Measurements from ENCODE around the gene FOXR2. TPM values are rescaled to one million over a fixed set of nuclear protein-coding genes. Genes with fewer than 3 reads are reported as not detected.

The FOXR2 gene
- polyA plus RNA-seq, 1 donor, result 0.22 TPM

- Histone ChIP-seq H3K9me3 (ENCODE audit: control insufficient read depth, low read depth, low read length) (no peaks in the 10 kb centered on the region), H3K4me3 (ENCODE audit: low read length) (no peak overlapping the region), H3K27ac (ENCODE audit: low read length) (no peak overlapping the region), H3K36me3 (ENCODE audit: control insufficient read depth, insufficient read depth, low read length) (no peaks in the 10 kb centered on the region), H3K27me3 (ENCODE audit: control insufficient read depth, insufficient read depth, low read length) (no peaks in the 10 kb centered on the region), H3K4me1 (ENCODE audit: control insufficient read depth, insufficient read depth, low read length) (no peaks in the 10 kb centered on the region)
- DNase-seq, result no peak
- no CpG with 5 or more reads among the region's 5 CpGs for WGBS (ENCODE audit: insufficient coverage, low lambda C conversion rate)
These were observed 25.2 kb downstream of the FOXR2 start for GRCh38 chrX:55648434-55648833.

GRCh38 chrX:55659931-55660330 is 36.7 kb downstream of the FOXR2 start:
- DNase-seq, result no peak
- Histone ChIP-seq H3K4me3 (ENCODE audit: low read length) (no peak overlapping the region), H3K36me3 (ENCODE audit: control insufficient read depth, insufficient read depth, low read length) (no peaks in the 10 kb centered on the region), H3K27me3 (ENCODE audit: control insufficient read depth, insufficient read depth, low read length) (no peaks in the 10 kb centered on the region), H3K27ac (ENCODE audit: low read length) (no peak overlapping the region), H3K9me3 (ENCODE audit: control insufficient read depth, low read depth, low read length) (no peaks in the 10 kb centered on the region), H3K4me1 (ENCODE audit: control insufficient read depth, insufficient read depth, low read length) (no peaks in the 10 kb centered on the region)
- WGBS (ENCODE audit: insufficient coverage, low lambda C conversion rate), result no CpG with 5 or more reads among the region's 2 CpGs

- H3K36me3 ChIP-seq (ENCODE audit: control insufficient read depth, insufficient read depth, low read length), result no peaks in the 10 kb centered on the region
- no CpG with 5 or more reads among the region's 3 CpGs for WGBS (ENCODE audit: insufficient coverage, low lambda C conversion rate)
- no peaks in the 10 kb centered on the region for H3K9me3 ChIP-seq (ENCODE audit: control insufficient read depth, low read depth, low read length)
- no peaks in the 10 kb centered on the region for H3K4me1 ChIP-seq (ENCODE audit: control insufficient read depth, insufficient read depth, low read length)
- no peak overlapping the region for H3K4me3 ChIP-seq (ENCODE audit: low read length)
- H3K27me3 ChIP-seq (ENCODE audit: control insufficient read depth, insufficient read depth, low read length), result no peaks in the 10 kb centered on the region
- H3K27ac ChIP-seq (ENCODE audit: low read length), result no peak overlapping the region
- no peak for DNase-seq
These were observed 40.4 kb downstream of the FOXR2 start for GRCh38 chrX:55663584-55663983.

- Histone ChIP-seq H3K9me3 (ENCODE audit: control insufficient read depth, low read depth, low read length) (no peaks in the 10 kb centered on the region), H3K4me3 (ENCODE audit: low read length) (no peak overlapping the region), H3K4me1 (ENCODE audit: control insufficient read depth, insufficient read depth, low read length) (no peaks in the 10 kb centered on the region), H3K27ac (ENCODE audit: low read length) (no peak overlapping the region), H3K27me3 (ENCODE audit: control insufficient read depth, insufficient read depth, low read length) (no peaks in the 10 kb centered on the region), H3K36me3 (ENCODE audit: control insufficient read depth, insufficient read depth, low read length) (no peaks in the 10 kb centered on the region)
- WGBS (ENCODE audit: insufficient coverage, low lambda C conversion rate), result no CpG with 5 or more reads among the region's 1 CpG
- DNase-seq, result no peak
These were observed 44.9 kb downstream of the FOXR2 start for GRCh38 chrX:55668084-55668483.

Other genes with a start within 250 kb of the FOXR2 start
- 91.9 TPM for gene MAGEH1, start 171.3 kb upstream of the FOXR2 start, polyA plus RNA-seq
- gene USP51, start 133.6 kb upstream of the FOXR2 start, polyA plus RNA-seq, result 7.4 TPM
- gene RRAGB, start 94.3 kb downstream of the FOXR2 start, polyA plus RNA-seq, result 28.5 TPM

Measured in large intestine (tissue), 3 donors.